Skin epidermis (tissue), 12 donors: ENCODE measurements around the gene EXT2.

Source experiments
- H3K27ac ChIP-seq, 21 experiments: fragments of 200-600 bp; sonication (generic) in 11 of 21; one replicate each; pipeline ENCODE4 v1.5.0; 2020; ENCODE audit warnings: mild to moderate bottlenecking in 3 of 21, inconsistent platforms in 2 of 21, moderate library complexity in 2 of 21
- H3K4me3 ChIP-seq, 7 experiments: fragments of 200-600 bp; sonication (generic) in 2 of 7; one replicate each; pipeline ENCODE4 v1.5.0; 2020; ENCODE audit warnings: inconsistent platforms in 2 of 7, mild to moderate bottlenecking in 2 of 7, moderate library complexity in 1 of 7

EXT2 gene

GRCh38 chr11:44158384-44158783 lies 62.9 kb downstream of the EXT2 start:
- no peak overlapping the region for H3K4me3 ChIP-seq

GRCh38 chr11:44159848-44160721 lies 64.6 kb downstream of the EXT2 start:
- H3K4me3 ChIP-seq: no peak overlapping the region
- no peak overlapping the region for H3K27ac ChIP-seq

More at GRCh38 chr11:44158384-44158783, 62.9 kb downstream of the EXT2 start:
- no peak overlapping the region for H3K27ac ChIP-seq

- H3K4me3 ChIP-seq: no peak overlapping the region
These were observed 66.5 kb downstream of the EXT2 start for GRCh38 chr11:44162004-44162403.

GRCh38 chr11:44162662-44163061 lies 67.2 kb downstream of the EXT2 start:
- H3K27ac ChIP-seq: no peak overlapping the region

More at GRCh38 chr11:44162004-44162403, 66.5 kb downstream of the EXT2 start:
- H3K27ac ChIP-seq: no peak overlapping the region

GRCh38 chr11:44165432-44165831 lies 70.0 kb downstream of the EXT2 start:
- Histone ChIP-seq H3K4me3 (no peak overlapping the region), H3K27ac (no peak overlapping the region)

More at GRCh38 chr11:44162662-44163061, 67.2 kb downstream of the EXT2 start:
- H3K4me3 ChIP-seq: no peak overlapping the region

- Histone ChIP-seq H3K27ac (no peak overlapping the region), H3K4me3 (no peak overlapping the region)
These were observed 71.6 kb downstream of the EXT2 start for GRCh38 chr11:44167046-44167445.

- Histone ChIP-seq H3K27ac (no peak overlapping the region), H3K4me3 (no peak overlapping the region)
These were observed 76.0 kb downstream of the EXT2 start for GRCh38 chr11:44171518-44171917.

- no peak overlapping the region for H3K4me3 ChIP-seq
- H3K27ac ChIP-seq: no peak overlapping the region
These were observed 77.5 kb downstream of the EXT2 start for GRCh38 chr11:44172966-44173365.

GRCh38 chr11:44174842-44175241 lies 79.4 kb downstream of the EXT2 start:
- no peak overlapping the region for H3K4me3 ChIP-seq
- no peak overlapping the region for H3K27ac ChIP-seq

- Histone ChIP-seq H3K4me3 (no peak overlapping the region), H3K27ac (no peak overlapping the region)
These were observed 81.2 kb downstream of the EXT2 start for GRCh38 chr11:44176546-44177213.

GRCh38 chr11:44177905-44178304 lies 82.4 kb downstream of the EXT2 start:
- H3K4me3 ChIP-seq: no peak overlapping the region
- H3K27ac ChIP-seq: no peak overlapping the region

- Histone ChIP-seq H3K27ac (no peak overlapping the region), H3K4me3 (no peak overlapping the region)
These were observed 82.9 kb downstream of the EXT2 start for GRCh38 chr11:44178381-44178780.

GRCh38 chr11:44179173-44179572 lies 83.7 kb downstream of the EXT2 start:
- Histone ChIP-seq H3K27ac (no peak overlapping the region), H3K4me3 (no peak overlapping the region)

GRCh38 chr11:44180107-44180506 lies 84.6 kb downstream of the EXT2 start:
- Histone ChIP-seq H3K27ac (no peak overlapping the region), H3K4me3 (no peak overlapping the region)

GRCh38 chr11:44185522-44185921 lies 90.0 kb downstream of the EXT2 start:
- no peak overlapping the region for H3K4me3 ChIP-seq
- H3K27ac ChIP-seq: no peak overlapping the region

- no peak overlapping the region for H3K27ac ChIP-seq
- no peak overlapping the region for H3K4me3 ChIP-seq
These were observed 90.9 kb downstream of the EXT2 start for GRCh38 chr11:44186321-44186930.

GRCh38 chr11:44188643-44189042 lies 93.2 kb downstream of the EXT2 start:
- no peak overlapping the region for H3K4me3 ChIP-seq
- no peak overlapping the region for H3K27ac ChIP-seq

- Histone ChIP-seq H3K27ac (no peak overlapping the region), H3K4me3 (no peak overlapping the region)
These were observed 94.8 kb downstream of the EXT2 start for GRCh38 chr11:44189986-44190882.

- Histone ChIP-seq H3K4me3 (no peak overlapping the region), H3K27ac (no peak overlapping the region)
These were observed 95.4 kb downstream of the EXT2 start for GRCh38 chr11:44190883-44191230.
